ENCODE results near the gene OR2T35.
"Not testable (repeated sequence)": the region's sequence is repeated elsewhere in the genome, so short reads cannot be mapped to it uniquely, and the experiment has no call there.

Gene OR2T35, protein sequence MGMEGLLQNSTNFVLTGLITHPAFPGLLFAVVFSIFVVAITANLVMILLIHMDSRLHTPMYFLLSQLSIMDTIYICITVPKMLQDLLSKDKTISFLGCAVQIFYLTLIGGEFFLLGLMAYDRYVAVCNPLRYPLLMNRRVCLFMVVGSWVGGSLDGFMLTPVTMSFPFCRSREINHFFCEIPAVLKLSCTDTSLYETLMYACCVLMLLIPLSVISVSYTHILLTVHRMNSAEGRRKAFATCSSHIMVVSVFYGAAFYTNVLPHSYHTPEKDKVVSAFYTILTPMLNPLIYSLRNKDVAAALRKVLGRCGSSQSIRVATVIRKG

DNA sequence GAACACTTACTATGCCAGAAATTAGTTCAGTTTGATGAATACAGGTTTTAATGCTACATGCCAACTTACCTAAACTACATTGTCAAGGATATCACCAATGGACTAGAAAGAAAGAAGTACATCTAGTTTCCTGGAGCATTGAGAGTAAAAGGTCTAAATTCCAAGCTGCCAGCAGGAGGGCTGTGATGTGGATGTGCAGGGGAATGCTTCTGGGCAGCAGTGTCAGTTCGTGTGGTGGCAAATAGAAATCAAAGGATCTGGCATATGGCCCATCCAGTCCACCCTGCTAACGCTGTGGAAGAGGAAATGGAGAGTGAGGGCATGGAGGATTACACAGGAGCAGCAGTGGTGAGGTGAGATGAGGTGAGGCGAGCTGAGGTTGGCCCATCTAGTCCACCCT lies at the start of gene OR2T35:
OR2T35 (minus strand) TSS at position 101 of the 400 bp plus-strand sequence. CDS start 6,020 bp downstream, outside the sequence.
- not testable (repeated sequence) for DNase-seq (ENCODE audit: low spot score)

DNA sequence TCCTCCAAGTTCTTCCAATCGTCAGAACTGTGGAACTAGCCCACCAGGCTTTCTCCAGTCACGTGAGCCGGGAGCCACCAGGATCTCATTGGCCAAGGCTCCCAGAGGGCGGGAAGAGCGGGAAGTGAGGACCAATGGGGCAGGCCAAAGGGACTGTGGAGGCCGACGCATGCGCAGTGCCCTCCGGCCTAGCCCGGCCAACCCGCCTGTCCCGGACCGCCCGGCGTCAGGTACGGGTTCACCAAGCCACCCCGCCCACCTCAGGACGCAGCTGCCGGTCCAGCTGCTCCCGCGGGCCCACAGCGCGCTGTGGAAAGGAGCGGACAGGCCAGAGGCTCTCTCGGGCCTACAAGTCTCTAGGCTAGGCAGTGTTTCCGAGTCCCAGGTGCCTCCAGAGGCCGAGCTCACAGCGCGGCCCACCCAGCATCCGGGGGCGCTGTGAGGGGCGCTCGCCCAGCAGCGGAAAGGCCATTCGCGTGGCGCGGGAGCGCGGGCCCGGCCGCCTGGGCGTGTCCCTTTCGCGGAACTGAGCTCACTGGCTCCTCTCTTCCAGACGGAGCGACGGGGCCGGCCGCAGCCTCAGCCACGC lies 46.6 kb upstream of the OR2T35 start:
- no peak for DNase-seq (ENCODE audit: low spot score)

DNA sequence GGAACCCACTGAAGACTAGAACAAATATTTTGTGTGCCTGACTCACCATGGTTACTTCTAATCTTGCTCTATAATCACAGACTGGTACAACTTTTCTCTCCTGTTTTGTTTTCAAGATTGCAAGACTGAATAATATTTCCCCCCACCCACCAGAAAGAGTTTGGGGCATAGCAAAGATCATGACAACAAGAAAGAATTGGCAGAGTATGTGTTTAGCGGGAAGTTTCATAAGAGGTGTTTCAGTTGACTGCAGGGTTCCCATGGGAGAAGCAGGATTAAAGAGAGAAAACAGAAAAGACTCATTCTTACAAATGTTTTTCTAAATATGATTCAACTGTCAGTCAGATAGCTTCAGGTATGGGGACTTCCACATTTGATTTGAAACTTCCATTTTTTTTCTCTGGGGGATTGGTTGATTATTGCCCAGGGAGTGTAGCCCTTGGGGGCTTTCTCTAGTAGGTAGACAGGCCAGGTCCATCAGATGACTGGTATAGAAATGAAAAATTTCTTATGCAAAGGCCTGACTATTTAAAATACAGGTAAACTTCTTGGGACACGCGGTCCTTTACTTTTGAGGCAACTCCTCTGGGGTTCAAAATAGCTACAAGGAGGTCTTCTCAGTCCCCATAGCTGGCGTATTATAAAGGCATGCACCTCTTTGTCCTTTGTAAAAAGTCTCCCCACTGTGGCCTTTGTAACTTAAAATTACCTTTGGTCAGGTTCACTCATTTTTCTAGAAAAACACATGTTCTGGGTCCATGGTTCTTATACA lies 43.6 kb upstream of the OR2T35 start:
- DNase-seq (ENCODE audit: low spot score): no peak

DNA sequence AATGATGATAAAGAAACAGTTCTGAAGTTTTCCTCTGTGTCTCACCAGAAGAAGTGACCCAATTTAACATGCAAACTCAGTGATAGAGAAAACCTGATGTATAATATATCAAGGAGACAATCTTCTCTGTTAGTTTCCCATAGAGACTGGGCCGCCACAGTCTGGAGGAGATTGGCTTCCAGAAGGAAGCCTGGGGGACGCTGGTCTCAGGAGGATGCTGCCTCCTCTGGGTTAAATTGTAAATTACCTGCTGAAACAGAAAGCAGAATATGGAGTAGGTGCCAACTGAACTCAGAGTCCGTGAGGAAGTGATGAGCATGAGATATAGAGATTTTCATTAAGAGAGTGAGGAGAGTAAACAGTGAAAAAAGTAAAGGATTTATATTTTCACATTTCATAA lies 41.7 kb upstream of the OR2T35 start:
- DNase-seq (ENCODE audit: low spot score): peak; percentile 9

DNA sequence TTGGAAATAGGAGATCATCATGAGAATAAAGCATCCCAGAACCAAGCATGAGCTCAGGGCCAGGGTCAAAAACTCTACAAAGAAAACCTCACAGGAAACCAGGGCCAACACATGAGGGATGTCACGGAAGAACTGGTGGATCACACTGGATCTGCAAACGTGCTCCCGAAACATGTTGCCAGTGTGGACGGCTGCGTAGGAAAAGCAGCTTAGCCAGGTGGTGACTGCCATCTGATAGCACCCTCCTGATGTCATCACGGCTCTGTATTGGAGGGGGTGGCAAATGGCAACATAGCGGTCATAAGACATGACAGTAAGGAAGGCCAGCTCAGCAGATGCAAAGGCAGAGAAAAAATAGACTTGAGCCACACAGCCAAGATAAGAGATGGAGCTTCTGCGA lies 36.6 kb upstream of the OR2T35 start:
- no peak for DNase-seq (ENCODE audit: low spot score)

DNA sequence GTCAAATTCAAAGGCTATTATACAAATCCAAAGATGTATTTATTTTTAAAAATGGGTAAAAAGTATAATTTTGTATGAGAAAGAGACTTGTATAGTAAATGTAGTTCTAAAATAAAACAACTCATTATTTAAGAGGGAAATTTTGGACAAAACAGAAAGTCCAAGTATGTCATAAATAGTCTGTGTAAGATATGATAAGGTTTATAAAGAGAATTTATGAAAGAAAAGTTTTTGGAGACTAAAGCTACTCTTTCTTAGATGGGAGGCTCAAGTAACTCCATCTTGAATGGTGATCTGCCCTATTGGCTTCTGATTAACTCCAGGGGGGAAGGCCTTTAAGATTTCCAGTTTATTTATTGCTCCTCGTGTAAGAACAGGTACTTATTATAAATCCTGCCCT lies 24.9 kb upstream of the OR2T35 start:
- DNase-seq (ENCODE audit: low spot score): no peak

DNA sequence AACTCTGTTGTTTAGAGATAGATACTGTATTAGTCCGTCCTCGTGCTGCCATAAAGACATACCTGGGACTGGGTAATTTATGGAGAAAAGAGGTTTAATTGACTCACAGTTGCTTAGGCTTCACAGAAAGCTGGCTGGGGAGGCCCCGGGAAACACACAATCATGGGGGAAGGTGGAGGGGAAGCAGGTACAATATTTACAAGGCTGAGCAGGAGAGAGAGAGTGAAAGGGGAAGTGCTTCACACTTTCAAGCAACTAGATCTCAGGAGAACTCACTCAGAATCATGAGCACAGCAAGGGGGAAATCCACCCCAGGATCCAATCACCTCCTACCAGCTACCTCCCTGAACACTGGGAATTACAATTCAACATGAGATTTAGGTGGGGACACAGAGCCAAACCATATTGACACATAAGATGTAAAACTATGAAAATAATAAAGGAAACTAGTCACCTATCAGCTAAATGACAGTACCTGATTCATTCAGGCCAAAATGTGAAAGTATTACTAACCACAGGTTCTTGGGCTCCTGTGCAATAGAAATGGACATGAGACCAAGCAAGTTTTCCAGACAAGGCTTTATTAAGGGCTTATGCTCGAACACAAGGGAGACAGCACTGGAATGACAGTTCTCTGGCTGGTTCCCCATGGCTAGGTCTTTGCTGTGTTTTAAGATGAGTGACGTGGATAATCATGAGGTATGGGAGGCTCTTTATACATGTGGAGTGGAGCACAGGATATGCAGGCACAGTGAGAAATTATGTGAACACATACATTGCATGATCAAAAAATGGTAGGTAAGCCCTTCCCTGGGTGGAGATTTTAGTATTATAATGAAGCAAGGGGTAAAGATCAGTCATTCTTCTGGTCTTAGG lies 18.6 kb upstream of the OR2T35 start:
- DNase-seq (ENCODE audit: low spot score): not testable (repeated sequence)

DNA sequence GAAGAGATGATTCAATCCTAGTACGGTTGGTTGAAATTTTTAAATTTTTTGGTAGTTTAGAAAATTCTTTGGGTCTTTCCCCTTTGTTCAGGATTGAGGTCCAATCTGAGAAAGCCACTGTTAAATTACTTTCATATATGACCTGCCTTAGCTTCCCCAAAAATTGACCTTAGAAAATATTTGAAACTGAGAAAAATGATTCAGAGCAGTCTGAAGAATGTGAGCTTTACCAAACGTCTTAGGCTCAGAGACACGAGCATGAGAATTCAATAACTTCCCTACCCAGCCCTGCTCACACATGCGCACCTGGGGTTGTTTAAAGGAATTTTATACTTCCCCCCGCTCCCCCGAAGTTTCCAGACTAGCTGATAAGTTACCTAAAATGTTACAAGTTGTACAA lies 11.7 kb upstream of the OR2T35 start:
- not testable (repeated sequence) for DNase-seq (ENCODE audit: low spot score)

DNA sequence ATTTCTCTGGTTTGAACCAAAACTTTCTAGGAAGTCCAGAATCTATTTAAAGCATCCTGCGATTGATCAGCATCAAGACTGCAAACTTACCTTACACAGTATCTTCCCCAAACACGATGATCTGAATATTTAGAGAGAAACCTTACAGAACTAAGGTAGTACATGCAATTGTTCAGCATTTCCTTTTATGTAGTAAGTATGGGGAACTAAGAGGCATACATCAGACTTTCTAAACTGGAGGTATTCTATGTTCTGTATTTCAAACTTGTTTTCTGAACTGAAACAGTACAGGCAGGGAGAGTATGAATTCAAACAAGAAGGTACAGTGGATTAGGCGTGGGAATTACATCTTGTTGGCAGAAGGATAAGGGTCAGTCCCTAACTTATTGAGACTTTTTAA lies 10.3 kb upstream of the OR2T35 start, which contains the start of gene OR2T27:
OR2T27 (minus strand) TSS at position 175 of the 400 bp plus-strand sequence. CDS start 4,644 bp downstream, outside the sequence.
- not testable (repeated sequence) for DNase-seq (ENCODE audit: low spot score)

DNA sequence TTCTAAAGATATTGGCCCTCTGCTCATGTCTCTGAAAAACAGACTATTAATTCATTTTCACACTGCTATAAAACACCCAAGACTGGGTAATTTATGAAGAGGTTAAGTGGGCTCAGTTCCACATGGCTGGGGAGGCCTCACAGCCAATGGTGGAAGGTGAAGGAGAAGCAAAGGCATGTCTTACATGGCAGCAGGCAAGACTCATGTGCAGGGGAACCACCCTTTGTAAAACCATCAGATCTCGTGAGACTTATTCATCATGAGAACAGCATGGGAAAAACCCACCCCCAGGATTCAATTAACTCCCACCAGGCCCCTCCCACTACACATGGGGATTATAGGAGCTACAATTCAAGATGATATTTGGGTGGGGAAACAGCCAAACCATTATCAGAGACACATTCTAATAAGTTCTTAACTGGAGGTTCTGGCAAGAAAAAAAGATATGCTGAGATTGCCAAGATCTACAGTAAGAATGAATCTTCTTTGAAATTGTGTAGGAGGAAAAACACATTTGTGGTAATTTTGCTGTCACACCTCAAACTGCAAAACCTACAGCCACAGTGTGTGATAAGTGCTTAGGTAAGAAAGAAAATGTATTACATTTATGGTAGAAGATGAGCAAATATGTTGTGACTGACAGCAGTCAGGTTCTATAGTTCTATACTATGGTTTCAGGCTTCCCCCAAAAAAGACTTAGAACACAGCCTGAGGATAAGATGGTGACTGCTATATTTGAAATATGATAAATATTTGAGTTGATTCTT lies 3.9 kb upstream of the OR2T35 start:
- not testable (repeated sequence) for DNase-seq (ENCODE audit: low spot score)

DNA sequence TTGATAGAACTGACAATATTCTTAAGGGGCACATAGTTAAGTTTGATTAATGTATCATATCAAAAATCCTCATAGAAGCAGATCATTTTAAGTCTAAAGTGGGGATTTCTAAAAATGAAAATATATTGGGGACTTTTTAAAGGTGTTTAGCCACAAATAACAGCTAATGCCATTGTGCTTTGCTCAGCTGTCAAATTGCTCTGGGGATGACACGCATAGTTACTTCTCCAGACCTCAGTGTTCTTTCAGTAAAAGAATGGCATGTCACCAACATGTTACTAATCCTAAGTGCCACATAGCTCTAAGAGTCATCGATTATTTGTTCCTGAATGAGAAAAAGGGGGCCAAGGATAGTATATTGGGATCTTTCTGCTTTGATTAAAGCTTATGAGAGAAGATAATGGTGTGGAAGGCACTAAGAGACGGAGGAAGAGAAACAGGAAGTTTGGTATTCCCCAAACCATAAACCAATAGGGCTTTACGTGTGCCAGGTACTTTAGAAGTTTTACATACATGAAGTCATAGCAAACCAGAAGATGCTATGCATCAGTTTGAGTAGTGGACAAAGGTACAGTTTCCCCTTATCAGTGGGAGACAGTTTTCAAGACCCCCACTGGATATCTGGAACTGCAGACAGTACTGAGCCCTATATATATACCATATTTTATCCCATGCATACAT lies 2.0 kb downstream of the OR2T35 start:
- DNase-seq (ENCODE audit: low spot score): not testable (repeated sequence)

DNA sequence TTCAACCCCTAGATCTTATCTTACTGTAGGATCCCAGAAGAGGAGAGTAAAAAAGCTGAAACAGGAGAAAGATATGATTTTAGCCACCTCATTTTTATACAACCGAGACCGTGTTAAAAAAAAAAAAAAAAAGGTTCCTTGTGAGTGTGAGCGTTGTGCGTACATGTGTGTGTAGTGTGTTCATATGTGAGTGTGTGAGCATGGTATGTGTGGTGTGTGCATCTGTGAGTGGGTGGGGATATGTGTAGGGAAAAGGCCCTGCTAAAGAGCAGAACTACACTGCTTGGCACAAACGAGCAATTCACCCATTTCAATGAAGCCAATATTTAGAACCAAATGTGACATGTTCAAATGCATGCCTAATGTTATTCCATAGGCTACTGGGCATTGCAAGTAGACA lies 3.5 kb downstream of the OR2T35 start:
- not testable (repeated sequence) for DNase-seq (ENCODE audit: low spot score)

DNA sequence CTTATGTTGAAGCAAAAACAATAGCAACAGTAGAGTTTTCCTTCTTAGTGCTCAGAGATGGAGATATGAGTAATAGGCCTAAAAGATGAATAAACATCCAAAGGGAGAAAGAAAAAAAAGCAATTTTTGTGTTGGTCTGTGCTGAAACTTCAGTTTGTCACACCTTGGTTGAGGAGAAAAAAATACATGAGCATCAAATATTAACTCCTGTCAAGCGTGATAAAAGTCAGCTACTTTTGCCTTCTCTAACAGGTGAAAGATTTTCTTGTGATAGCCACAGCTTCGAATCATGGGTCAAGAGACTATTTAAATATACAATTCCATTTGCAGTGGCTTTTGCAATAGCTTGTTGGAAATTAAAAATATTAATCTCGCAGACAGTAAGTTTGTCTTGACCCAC lies 4.2 kb downstream of the OR2T35 start:
- not testable (repeated sequence) for DNase-seq (ENCODE audit: low spot score)

DNA sequence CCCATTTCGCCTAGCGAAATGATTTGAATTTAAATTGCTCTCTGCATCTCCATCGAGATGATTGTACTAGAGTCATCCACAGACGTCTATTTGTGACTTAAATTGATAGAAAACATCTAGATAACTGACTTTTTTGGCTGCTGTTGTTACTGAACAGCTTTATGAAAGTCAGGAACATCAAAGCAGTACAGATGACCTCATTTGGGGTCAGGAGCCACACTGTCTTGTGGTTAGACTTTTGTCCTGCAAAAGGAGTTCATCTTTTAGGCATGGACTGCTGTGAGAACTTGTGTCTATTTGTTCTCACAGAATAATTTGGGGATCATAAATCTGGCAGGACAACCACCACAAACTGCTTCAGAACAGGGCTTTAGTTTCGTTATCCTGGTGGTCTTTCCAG lies 5.4 kb downstream of the OR2T35 start:
- not testable (repeated sequence) for DNase-seq (ENCODE audit: low spot score)

DNA sequence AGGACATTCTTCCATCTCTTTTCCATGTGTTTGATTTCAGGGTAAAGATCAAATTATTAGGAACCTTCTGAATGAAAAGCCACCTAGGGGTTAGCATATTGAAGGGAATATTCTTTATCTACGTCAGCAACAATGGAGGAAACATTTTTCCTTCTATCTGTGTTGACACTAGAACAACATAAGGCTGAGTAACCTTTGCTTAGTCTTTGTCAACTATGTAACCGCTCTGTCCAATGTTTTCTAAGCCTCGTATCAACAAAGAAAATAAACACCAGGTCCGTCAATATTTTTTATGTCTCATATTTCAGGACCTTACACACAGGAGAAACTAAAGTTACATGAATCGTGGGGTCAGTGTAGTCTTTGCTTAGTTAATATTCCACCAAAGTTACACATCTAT lies 8.5 kb downstream of the OR2T35 start:
- not testable (repeated sequence) for DNase-seq (ENCODE audit: low spot score)

DNA sequence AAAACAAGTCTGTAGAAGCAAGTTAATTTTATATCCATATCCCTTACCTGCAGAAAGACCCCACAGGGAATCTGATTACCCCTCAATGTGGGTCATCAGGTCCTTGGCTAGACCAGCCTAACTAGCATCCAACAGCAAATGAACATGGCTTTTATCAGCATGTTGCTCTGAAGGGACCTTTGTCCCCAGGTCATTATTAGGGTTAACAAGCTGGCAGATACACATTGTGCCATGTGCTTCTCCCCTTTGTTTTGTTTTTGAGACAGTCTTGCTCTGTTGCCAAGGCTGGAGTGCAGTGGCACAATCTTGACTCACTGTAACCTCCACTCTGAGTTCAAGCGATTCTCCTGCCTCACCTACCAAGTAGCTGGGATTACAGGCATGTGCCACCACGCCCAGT lies 10.1 kb downstream of the OR2T35 start, which contains the start of gene OR2T11:
OR2T11 (minus strand) TSS at position 101 of the 400 bp plus-strand sequence. CDS start 7,963 bp downstream, outside the sequence.
- DNase-seq (ENCODE audit: low spot score): not testable (repeated sequence)

DNA sequence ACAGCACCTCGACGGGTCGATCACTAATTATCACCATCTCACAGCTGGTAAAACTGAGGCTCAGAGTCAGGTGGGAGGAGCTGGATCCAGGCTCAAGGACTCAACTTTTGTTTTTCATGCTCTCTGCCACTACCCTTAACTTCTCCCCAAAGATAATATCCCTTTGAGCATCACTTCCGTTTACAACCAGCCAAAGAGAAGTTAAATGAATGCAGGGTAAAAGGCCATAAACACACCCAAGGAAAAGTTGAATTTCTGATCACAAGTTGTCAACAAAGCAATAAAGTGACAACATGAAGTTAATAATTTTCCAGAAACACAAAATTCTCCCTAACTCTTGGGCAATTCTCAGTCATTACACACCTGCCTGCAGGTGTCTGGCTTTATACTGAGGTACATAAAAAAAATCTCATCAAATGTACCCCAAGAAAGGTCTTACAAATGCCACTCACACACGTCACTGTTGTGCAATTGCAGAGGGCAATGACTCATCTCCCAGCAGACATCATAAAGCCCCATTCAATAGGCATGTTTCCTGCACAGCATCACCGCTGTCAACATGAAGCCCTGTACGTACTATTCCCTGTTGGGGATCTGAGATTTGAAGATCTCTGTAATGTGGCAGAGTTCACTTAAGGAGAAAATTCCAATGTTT lies 13.6 kb downstream of the OR2T35 start:
- no peak for DNase-seq (ENCODE audit: low spot score)

DNA sequence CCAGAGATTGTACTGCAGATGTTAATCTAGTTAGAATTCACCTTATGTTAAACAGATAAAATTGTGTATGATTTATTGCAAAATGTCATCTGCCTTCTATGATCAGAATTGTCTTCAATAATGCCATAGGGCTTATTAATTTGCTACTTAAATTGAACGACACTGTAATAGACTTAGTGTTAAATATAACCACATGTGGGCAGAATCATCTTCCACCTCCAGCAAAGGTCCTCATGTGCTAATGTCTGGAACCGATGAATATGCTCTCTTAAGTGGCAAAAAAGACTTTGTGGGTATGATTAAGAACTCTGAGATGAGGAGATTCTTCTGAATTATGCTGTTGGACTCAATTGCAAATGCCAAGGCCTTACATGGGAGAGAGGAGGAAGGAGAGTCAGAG lies 14.5 kb downstream of the OR2T35 start:
- DNase-seq (ENCODE audit: low spot score): no peak

DNA sequence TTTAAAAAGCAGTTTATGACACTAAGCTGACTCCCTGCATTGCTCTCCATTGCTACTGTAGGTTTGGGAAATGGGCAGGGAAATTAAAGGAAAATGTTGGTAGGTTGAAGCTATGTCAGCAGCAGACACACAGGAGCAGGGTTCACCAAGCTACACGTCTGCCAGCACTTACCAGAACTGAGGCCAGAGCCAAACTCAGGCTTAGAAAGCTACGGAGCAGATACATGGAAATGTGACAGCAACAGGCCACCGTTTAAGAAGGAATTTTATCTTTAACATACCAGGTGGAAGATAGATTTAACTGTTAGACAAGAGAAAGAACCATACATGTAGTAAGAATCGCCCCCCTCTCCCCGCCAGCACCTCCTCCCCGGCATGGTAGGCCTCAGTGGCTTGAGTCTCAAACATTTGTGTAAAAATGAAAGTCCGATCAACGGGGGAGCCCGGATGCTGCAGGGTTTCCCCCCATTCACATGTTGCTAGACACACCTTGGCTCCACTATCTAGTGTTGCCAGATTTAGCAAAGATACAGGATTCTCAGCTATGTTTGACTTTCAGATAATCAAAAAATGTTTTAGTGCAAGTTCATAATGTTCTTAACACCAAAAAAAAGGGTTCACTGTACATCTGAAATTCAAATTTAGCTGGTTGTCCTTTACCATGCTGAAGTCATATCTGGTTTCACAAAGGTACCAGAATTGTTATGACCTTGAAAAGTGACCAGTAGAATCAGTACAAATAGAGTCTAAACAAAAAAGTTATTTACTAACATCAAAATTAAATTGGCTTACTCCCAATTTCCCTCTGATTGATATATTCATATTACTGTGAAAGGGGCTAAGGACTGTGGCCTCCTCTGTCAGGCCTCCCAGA lies 16.9 kb downstream of the OR2T35 start:
- no peak for DNase-seq (ENCODE audit: low spot score)
